Hepatic stellate cell (primary cell): ENCODE measurements around the gene ENDOD1.
A peak's percentile ranks its signal among the peaks of the same experiment; 100 is the strongest.

ENCODE experiments used
- DNase-seq: peaks from one replicate; pipeline ENCODE4 v3.0.0; 2011; ENCODE audit warnings: low spot score

Gene ENDOD1

GRCh38 chr11:95076416-95076815 lies 13.2 kb upstream of the ENDOD1 start:
- DNase-seq = no peak

GRCh38 chr11:95076981-95077380 lies 12.7 kb upstream of the ENDOD1 start:
- DNase-seq = no peak

- DNase-seq = no peak
Observed at GRCh38 chr11:95078526-95078925, 11.1 kb upstream of the ENDOD1 start.

GRCh38 chr11:95081010-95081409 lies 8.6 kb upstream of the ENDOD1 start:
- DNase-seq = no peak

GRCh38 chr11:95081412-95081811 lies 8.2 kb upstream of the ENDOD1 start:
- no peak for DNase-seq

GRCh38 chr11:95082576-95083001 lies 7.1 kb upstream of the ENDOD1 start:
- DNase-seq = no peak

GRCh38 chr11:95084509-95084908 lies 5.1 kb upstream of the ENDOD1 start:
- no peak for DNase-seq

- DNase-seq = no peak
Observed at GRCh38 chr11:95085117-95085816, 4.4 kb upstream of the ENDOD1 start.

GRCh38 chr11:95086151-95086550 lies 3.5 kb upstream of the ENDOD1 start:
- DNase-seq = no peak

- no peak for DNase-seq
Observed at GRCh38 chr11:95086836-95087570, 2.6 kb upstream of the ENDOD1 start.

GRCh38 chr11:95088946-95089619 lies 563 bp upstream of the ENDOD1 start:
- DNase-seq = no peak

- no peak for DNase-seq
Observed at GRCh38 chr11:95091663-95092180, 2.1 kb downstream of the ENDOD1 start.

- DNase-seq = peak; percentile 75
Observed at GRCh38 chr11:95092549-95093324, 3.1 kb downstream of the ENDOD1 start.

GRCh38 chr11:95093548-95093947 lies 3.9 kb downstream of the ENDOD1 start:
- no peak for DNase-seq

GRCh38 chr11:95095858-95096587 lies 6.4 kb downstream of the ENDOD1 start:
- DNase-seq = peak; percentile 58

- DNase-seq = no peak
Observed at GRCh38 chr11:95097209-95097608, 7.6 kb downstream of the ENDOD1 start.

- no peak for DNase-seq
Observed at GRCh38 chr11:95098826-95099225, 9.2 kb downstream of the ENDOD1 start.

- no peak for DNase-seq
Observed at GRCh38 chr11:95100191-95100648, 10.6 kb downstream of the ENDOD1 start.

GRCh38 chr11:95100856-95101507 lies 11.3 kb downstream of the ENDOD1 start:
- DNase-seq = no peak

- no peak for DNase-seq
Observed at GRCh38 chr11:95101935-95102334, 12.3 kb downstream of the ENDOD1 start.

GRCh38 chr11:95102733-95103132 lies 13.1 kb downstream of the ENDOD1 start:
- DNase-seq = no peak
